ENCODE results near the gene MMP15. TPM values are rescaled to one million over a fixed set of nuclear protein-coding genes. Genes with fewer than 3 reads are reported as not detected.

MMP15 gene
- total RNA-seq, 1 donor from 2014 or later: 15.4 TPM

DNA sequence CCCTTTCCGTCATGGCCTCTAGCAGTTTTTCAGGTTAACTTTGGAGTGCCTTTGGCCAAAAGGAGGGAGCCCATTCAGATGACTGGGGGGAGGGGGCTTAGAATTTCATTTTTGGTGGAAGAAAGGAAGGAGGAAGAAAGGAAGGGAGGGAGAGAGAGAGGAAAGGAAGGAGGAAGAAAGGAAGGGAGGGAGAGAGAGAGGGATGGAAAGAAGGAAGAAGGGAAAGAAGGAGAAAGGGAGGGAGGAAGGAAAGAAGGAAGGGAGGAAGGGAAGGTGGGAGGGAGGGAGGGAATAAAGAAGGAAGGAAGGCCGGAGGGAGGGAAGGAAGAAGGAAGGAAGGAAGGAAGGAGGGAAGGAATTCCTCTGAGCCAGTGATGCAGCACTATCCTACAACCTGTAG, 25.7 kb downstream of the MMP15 start:
- Histone ChIP-seq H3K4me3 (ENCODE audit: insufficient read depth, low read depth, low read length) (no peak overlapping the region), H3K27me3 (ENCODE audit: insufficient read depth, low read length) (no peaks in the 10 kb centered on the region), H3K79me2 (ENCODE audit: insufficient read depth, low read length) (no peaks in the 10 kb centered on the region), H3K36me3 (ENCODE audit: insufficient read depth, low read length) (no peaks in the 10 kb centered on the region), H2AFZ (ENCODE audit: low read depth, low read length) (no peak overlapping the region), H3K27ac (ENCODE audit: low read depth, low read length) (no peak overlapping the region), H3K4me1 (ENCODE audit: insufficient read depth, low read length) (no peaks in the 10 kb centered on the region), H3K9me3 (ENCODE audit: insufficient read depth, low read depth, low read length) (no peaks in the 10 kb centered on the region), H4K20me1 (ENCODE audit: insufficient read depth, low read length) (no peaks in the 10 kb centered on the region), H3K9ac (ENCODE audit: low read length) (no peak overlapping the region), H3K4me2 (ENCODE audit: low read length) (no peak overlapping the region)
- DNase-seq (ENCODE audit: low read depth): no peak
- no peak for FAIRE-seq
- H3K4me1 Mint-ChIP-seq (ENCODE audit: low read depth, unreplicated experiment): peaks cover 2% of the 10 kb centered on the region
- H3K27me3 Mint-ChIP-seq (ENCODE audit: low read depth, unreplicated experiment): no peaks in the 10 kb centered on the region
- no peaks in the 10 kb centered on the region for H3K9me3 Mint-ChIP-seq (ENCODE audit: unreplicated experiment)
- no peak overlapping the region for H3K27ac Mint-ChIP-seq (ENCODE audit: unreplicated experiment)
- TF ChIP-seq EZH2 (IDR thresholded peaks at IDR 0.05; ENCODE audit: insufficient read depth, low read length): no peak
- no peaks in the 10 kb centered on the region for H3K36me3 Mint-ChIP-seq (ENCODE audit: low read depth, unreplicated experiment)
- no peak overlapping the region for H3K4me3 Mint-ChIP-seq (ENCODE audit: unreplicated experiment)

- Histone ChIP-seq H3K27ac (ENCODE audit: low read depth, low read length) (no peak overlapping the region), H3K79me2 (ENCODE audit: insufficient read depth, low read length) (no peaks in the 10 kb centered on the region), H4K20me1 (ENCODE audit: insufficient read depth, low read length) (no peaks in the 10 kb centered on the region), H3K27me3 (ENCODE audit: insufficient read depth, low read length) (peaks cover 3% of the 10 kb centered on the region), H3K9me3 (ENCODE audit: insufficient read depth, low read depth, low read length) (no peaks in the 10 kb centered on the region), H3K4me3 (ENCODE audit: insufficient read depth, low read depth, low read length) (no peak overlapping the region), H3K9ac (ENCODE audit: low read length) (no peak overlapping the region), H3K4me2 (ENCODE audit: low read length) (no peak overlapping the region), H2AFZ (ENCODE audit: low read depth, low read length) (no peak overlapping the region), H3K36me3 (ENCODE audit: insufficient read depth, low read length) (no peaks in the 10 kb centered on the region), H3K4me1 (ENCODE audit: insufficient read depth, low read length) (no peaks in the 10 kb centered on the region)
- Mint-ChIP-seq H3K27me3 (ENCODE audit: low read depth, unreplicated experiment) (no peaks in the 10 kb centered on the region), H3K36me3 (ENCODE audit: low read depth, unreplicated experiment) (no peaks in the 10 kb centered on the region), H3K4me3 (ENCODE audit: unreplicated experiment) (no peak overlapping the region), H3K27ac (ENCODE audit: unreplicated experiment) (no peak overlapping the region), H3K4me1 (ENCODE audit: low read depth, unreplicated experiment) (peaks cover 2% of the 10 kb centered on the region), H3K9me3 (ENCODE audit: unreplicated experiment) (no peaks in the 10 kb centered on the region)
- FAIRE-seq: no peak
- no peak for DNase-seq (ENCODE audit: low read depth)
- TF ChIP-seq, protein P1, sequence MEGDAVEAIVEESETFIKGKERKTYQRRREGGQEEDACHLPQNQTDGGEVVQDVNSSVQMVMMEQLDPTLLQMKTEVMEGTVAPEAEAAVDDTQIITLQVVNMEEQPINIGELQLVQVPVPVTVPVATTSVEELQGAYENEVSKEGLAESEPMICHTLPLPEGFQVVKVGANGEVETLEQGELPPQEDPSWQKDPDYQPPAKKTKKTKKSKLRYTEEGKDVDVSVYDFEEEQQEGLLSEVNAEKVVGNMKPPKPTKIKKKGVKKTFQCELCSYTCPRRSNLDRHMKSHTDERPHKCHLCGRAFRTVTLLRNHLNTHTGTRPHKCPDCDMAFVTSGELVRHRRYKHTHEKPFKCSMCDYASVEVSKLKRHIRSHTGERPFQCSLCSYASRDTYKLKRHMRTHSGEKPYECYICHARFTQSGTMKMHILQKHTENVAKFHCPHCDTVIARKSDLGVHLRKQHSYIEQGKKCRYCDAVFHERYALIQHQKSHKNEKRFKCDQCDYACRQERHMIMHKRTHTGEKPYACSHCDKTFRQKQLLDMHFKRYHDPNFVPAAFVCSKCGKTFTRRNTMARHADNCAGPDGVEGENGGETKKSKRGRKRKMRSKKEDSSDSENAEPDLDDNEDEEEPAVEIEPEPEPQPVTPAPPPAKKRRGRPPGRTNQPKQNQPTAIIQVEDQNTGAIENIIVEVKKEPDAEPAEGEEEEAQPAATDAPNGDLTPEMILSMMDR (IDR thresholded peaks at IDR 0.05; ENCODE audit: insufficient read depth, low read depth, low read length): no peak
- TF ChIP-seq EZH2 (IDR thresholded peaks at IDR 0.05; ENCODE audit: insufficient read depth, low read length): no peak
Observed at GRCh38 chr16:58051821-58052603, 26.5 kb downstream of the MMP15 start.

- no peak overlapping the region for H3K27ac Mint-ChIP-seq (ENCODE audit: unreplicated experiment)
- Histone ChIP-seq H3K9me3 (ENCODE audit: insufficient read depth, low read depth, low read length) (no peaks in the 10 kb centered on the region), H3K27me3 (ENCODE audit: insufficient read depth, low read length) (peaks cover 10% of the 10 kb centered on the region), H3K4me3 (ENCODE audit: insufficient read depth, low read depth, low read length) (no peak overlapping the region), H3K27ac (ENCODE audit: low read depth, low read length) (no peak overlapping the region), H2AFZ (ENCODE audit: low read depth, low read length) (no peak overlapping the region), H3K79me2 (ENCODE audit: insufficient read depth, low read length) (no peaks in the 10 kb centered on the region), H3K36me3 (ENCODE audit: insufficient read depth, low read length) (no peaks in the 10 kb centered on the region), H3K9ac (ENCODE audit: low read length) (no peak overlapping the region), H3K4me1 (ENCODE audit: insufficient read depth, low read length) (no peaks in the 10 kb centered on the region), H4K20me1 (ENCODE audit: insufficient read depth, low read length) (no peaks in the 10 kb centered on the region), H3K4me2 (ENCODE audit: low read length) (no peak overlapping the region)
- H3K36me3 Mint-ChIP-seq (ENCODE audit: low read depth, unreplicated experiment): no peaks in the 10 kb centered on the region
- no peak for DNase-seq (ENCODE audit: low read depth)
- FAIRE-seq: no peak
- no peak overlapping the region for H3K4me3 Mint-ChIP-seq (ENCODE audit: unreplicated experiment)
- peaks cover 2% of the 10 kb centered on the region for H3K4me1 Mint-ChIP-seq (ENCODE audit: low read depth, unreplicated experiment)
- peaks cover 4% of the 10 kb centered on the region for H3K27me3 Mint-ChIP-seq (ENCODE audit: low read depth, unreplicated experiment)
- H3K9me3 Mint-ChIP-seq (ENCODE audit: unreplicated experiment): no peaks in the 10 kb centered on the region
- no peak for TF ChIP-seq EZH2 (IDR thresholded peaks at IDR 0.05; ENCODE audit: insufficient read depth, low read length)
- TF ChIP-seq, protein P1 (IDR thresholded peaks at IDR 0.05; ENCODE audit: insufficient read depth, low read depth, low read length): no peak
Observed at GRCh38 chr16:58053682-58054005, 28.1 kb downstream of the MMP15 start.

All from astrocyte (in vitro differentiated cells and primary cell).